Liver (tissue), 9 donors: ENCODE results near the gene EPHA6. TPM values are rescaled to one million over a fixed set of nuclear protein-coding genes. Genes with fewer than 3 reads are reported as not detected.

Experiments used
- DNase-seq: peaks from one replicate; pipeline ENCODE4 v3.0.0-alpha.2; 2017; ENCODE audit warnings: low spot score
- H3K27ac ChIP-seq, 2 donors: one replicate each; pipeline ENCODE4 v1.7.0; 2013; ENCODE audit warnings: inconsistent platforms in 2 of 2, low read length in 2 of 2, control low read depth in 1 of 2, low read depth in 1 of 2, mild to moderate bottlenecking in 1 of 2
- H3K27me3 ChIP-seq, 4 donors: one replicate each; pipeline versions ENCODE4 v1.6.1 to v1.7.0; 2013; ENCODE audit warnings: low read length in 3 of 4, inconsistent platforms in 1 of 4, mild to moderate bottlenecking in 1 of 4, moderate library complexity in 1 of 4; ENCODE audit not compliant: control insufficient read depth in 4 of 4, insufficient read depth in 4 of 4
- H3K36me3 ChIP-seq, 4 donors: one replicate each; pipeline versions ENCODE4 v1.6.1 to v1.7.0; 2013; ENCODE audit warnings: low read length in 3 of 4, mild to moderate bottlenecking in 3 of 4, low read depth in 1 of 4, moderate library complexity in 1 of 4; ENCODE audit not compliant: control insufficient read depth in 4 of 4, insufficient read depth in 3 of 4
- H3K4me1 ChIP-seq, 4 donors: one replicate each; pipeline versions ENCODE4 v1.6.1 to v1.7.0; 2013; ENCODE audit warnings: low read length in 3 of 4, mild to moderate bottlenecking in 3 of 4, moderate library complexity in 1 of 4; ENCODE audit not compliant: control insufficient read depth in 4 of 4, insufficient read depth in 4 of 4
- H3K4me3 ChIP-seq, 3 donors: one replicate each; pipeline versions ENCODE4 v1.6.1 to v1.7.0; 2013; ENCODE audit warnings: low read length in 3 of 3, control low read depth in 1 of 3, low read depth in 1 of 3, mild to moderate bottlenecking in 1 of 3
- H3K9ac ChIP-seq, 2 donors: one replicate each; pipeline ENCODE4 v1.7.0; 2013; ENCODE audit warnings: low read length in 2 of 2, mild to moderate bottlenecking in 2 of 2, moderate library complexity in 2 of 2, control low read depth in 1 of 2, low read depth in 1 of 2
- H3K9me3 ChIP-seq, 4 donors: one replicate each; pipeline versions ENCODE4 v1.6.1 to v1.7.0; 2013; ENCODE audit warnings: low read length in 3 of 4; ENCODE audit not compliant: control insufficient read depth in 4 of 4
- EGR1 ChIP-seq, 2 donors: IDR thresholded peaks; 2 replicates each; pipeline ENCODE4 v1.6.1; 2016 to 2018; ENCODE audit warnings: antibody characterized with exemption in 2 of 2, low read depth in 2 of 2
- FOXA1 ChIP-seq: IDR thresholded peaks from 2 replicates; pipeline ENCODE4 v1.6.1; 2016; ENCODE audit warnings: antibody characterized with exemption
- FOXA2 ChIP-seq: IDR thresholded peaks from 2 replicates; pipeline ENCODE4 v1.6.1; 2016; ENCODE audit warnings: antibody characterized with exemption
- GABPA ChIP-seq, 2 donors: IDR thresholded peaks in 1 of 2; conservative IDR thresholded peaks in 1 of 2; 2 replicates each; pipeline ENCODE4 v1.6.1; 2016; ENCODE audit warnings: antibody characterized with exemption in 2 of 2, mild to moderate bottlenecking in 1 of 2, moderate library complexity in 1 of 2
- HNF4A ChIP-seq, 2 donors: conservative IDR thresholded peaks; 2 replicates each; pipeline ENCODE4 v1.6.1; 2016; ENCODE audit warnings: antibody characterized with exemption in 2 of 2, mild to moderate bottlenecking in 2 of 2
- HNF4G ChIP-seq: IDR thresholded peaks from 2 replicates; pipeline ENCODE4 v1.6.1; 2016; ENCODE audit warnings: antibody characterized with exemption
- NR2F2 ChIP-seq: IDR thresholded peaks from 2 replicates; pipeline ENCODE4 v1.6.1; 2016; ENCODE audit warnings: antibody characterized with exemption
- RAD21 ChIP-seq, 2 donors: IDR thresholded peaks; 2 replicates each; pipeline ENCODE4 v1.6.1; 2016; ENCODE audit warnings: antibody characterized with exemption in 2 of 2, mild to moderate bottlenecking in 2 of 2
- RXRA ChIP-seq, 2 donors: IDR thresholded peaks; 2 replicates each; pipeline ENCODE4 v1.6.1; 2017 to 2018; ENCODE audit warnings: antibody characterized with exemption in 2 of 2, mild to moderate bottlenecking in 1 of 2
- SP1 ChIP-seq: IDR thresholded peaks from 2 replicates; pipeline ENCODE4 v1.6.1; 2018; ENCODE audit warnings: antibody characterized with exemption, mild to moderate bottlenecking
- TAF1 ChIP-seq: conservative IDR thresholded peaks from 2 replicates; pipeline ENCODE4 v1.6.1; 2016; ENCODE audit warnings: antibody characterized with exemption, mild to moderate bottlenecking
- YY1 ChIP-seq: IDR thresholded peaks from 2 replicates; pipeline ENCODE4 v1.6.1; 2016; ENCODE audit warnings: antibody characterized with exemption, mild to moderate bottlenecking
- WGBS: extraction: QIAGEN DNeasy Blood & Tissue Kit; methylation state at CpG from one replicate; pipeline ENCODE4 v1.1.7; 2013; 5-methylcytosine and 5-hydroxymethylcytosine counted together
- polyA plus RNA-seq, 2 donors: library from polyadenylated mRNA; stranded (reverse) in 1 of 2; unstranded in 1 of 2; fragments of 200-250 nt in 1 of 2; fragments of >200 nt in 1 of 2; fragmentation: Nextera tagmentation in 1 of 2; extraction: Ambion mirVana in 1 of 2; gene quantifications; one replicate each; pipeline versions ENCODE4 v1.2.1 to v1.2.3, GENCODE V29; 2013 to 2015
- total RNA-seq, 2 donors: library from RNA; depleted of rRNA; stranded (reverse); fragments of >200 nt; gene quantifications; one replicate each; pipeline ENCODE4 v1.2.3, GENCODE V29; 2014
- TF ChIP-seq, protein P1 (sequence below): IDR thresholded peaks from 2 replicates; pipeline ENCODE4 v1.6.1; 2016; ENCODE audit warnings: antibody characterized with exemption
- TF ChIP-seq, protein P2 (sequence below): fragments of 150-350 bp; IDR thresholded peaks from 2 replicates; pipeline ENCODE4 v1.5.1; 2017; ENCODE audit warnings: improper control_type of control experiment, low read depth, low read length; ENCODE audit not compliant: missing input control
- TF ChIP-seq, protein P3 (sequence below): IDR thresholded peaks from 2 replicates; pipeline ENCODE4 v1.6.1; 2016; ENCODE audit warnings: antibody characterized with exemption, mild to moderate bottlenecking
- TF ChIP-seq, protein P4 (sequence below): IDR thresholded peaks from 2 replicates; pipeline ENCODE4 v1.6.1; 2016; ENCODE audit warnings: antibody characterized with exemption
- TF ChIP-seq, protein P5 (sequence below): IDR thresholded peaks from 2 replicates; pipeline ENCODE4 v1.6.1; 2016; ENCODE audit warnings: antibody characterized with exemption
- donor health status: healthy.
- donor health status: healthy.
- donor health status: healthy.
- donor health status: healthy.
- donor health status: healthy.

The EPHA6 gene
- total and polyA plus RNA-seq, 4 donors = 0.05 to 0.17 (median 0.05) TPM; not detected in 1

DNA sequence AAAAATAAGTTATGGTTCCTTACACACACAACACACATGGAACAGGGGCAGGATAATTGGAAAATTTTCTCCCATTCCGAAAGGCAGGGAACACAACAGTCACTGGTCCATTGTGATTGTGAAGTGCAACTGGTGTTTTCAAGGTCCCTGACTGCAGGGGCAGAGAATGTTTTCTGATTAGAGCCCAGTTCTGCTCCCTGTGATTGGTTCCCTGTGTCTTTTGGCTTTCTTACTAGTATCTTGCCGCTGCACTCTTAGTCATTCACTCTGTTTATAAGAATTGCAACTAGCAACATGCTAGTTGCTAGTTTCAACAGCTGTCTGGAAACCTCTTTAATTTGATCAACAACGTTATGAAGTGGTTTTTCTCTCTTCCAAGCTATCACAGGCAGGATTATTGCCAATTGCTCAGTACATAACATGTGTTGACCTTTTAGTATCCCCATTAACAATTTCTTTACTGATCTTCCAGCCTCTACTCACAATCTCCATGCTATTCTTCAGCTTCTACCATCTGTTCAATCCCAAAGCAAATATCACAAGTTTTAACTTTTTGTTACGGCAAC is 177.5 kb downstream of the EPHA6 start:
- 54% methylated on average over 4 of the region's 4 CpGs for WGBS
- no peak for DNase-seq
- Histone ChIP-seq H3K27ac (no peak overlapping the region), H3K9me3 (peaks cover 0 to 1% (median 0%) of the 10 kb centered on the region in 4 donors), H3K36me3 (no peaks in the 10 kb centered on the region), H3K4me1 (no peaks in the 10 kb centered on the region), H3K27me3 (no peaks in the 10 kb centered on the region), H3K9ac (no peak overlapping the region), H3K4me3 (no peak overlapping the region)
- TF ChIP-seq EGR1 (IDR thresholded peaks at IDR 0.05; ENCODE audit: low read depth in 2 of 2) = no peak
- no peak for TF ChIP-seq HNF4A (conservative IDR thresholded peaks at IDR 0.05)
- TF ChIP-seq SP1 = no peak
- TF ChIP-seq YY1 = no peak
- TF ChIP-seq, protein P1, sequence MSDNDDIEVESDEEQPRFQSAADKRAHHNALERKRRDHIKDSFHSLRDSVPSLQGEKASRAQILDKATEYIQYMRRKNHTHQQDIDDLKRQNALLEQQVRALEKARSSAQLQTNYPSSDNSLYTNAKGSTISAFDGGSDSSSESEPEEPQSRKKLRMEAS = no peak
- TF ChIP-seq FOXA2 = no peak
- no peak for TF ChIP-seq RXRA (IDR thresholded peaks at IDR 0.05)
- TF ChIP-seq RAD21 (IDR thresholded peaks at IDR 0.05) = no peak
- TF ChIP-seq HNF4G = no peak
- TF ChIP-seq, protein P2, sequence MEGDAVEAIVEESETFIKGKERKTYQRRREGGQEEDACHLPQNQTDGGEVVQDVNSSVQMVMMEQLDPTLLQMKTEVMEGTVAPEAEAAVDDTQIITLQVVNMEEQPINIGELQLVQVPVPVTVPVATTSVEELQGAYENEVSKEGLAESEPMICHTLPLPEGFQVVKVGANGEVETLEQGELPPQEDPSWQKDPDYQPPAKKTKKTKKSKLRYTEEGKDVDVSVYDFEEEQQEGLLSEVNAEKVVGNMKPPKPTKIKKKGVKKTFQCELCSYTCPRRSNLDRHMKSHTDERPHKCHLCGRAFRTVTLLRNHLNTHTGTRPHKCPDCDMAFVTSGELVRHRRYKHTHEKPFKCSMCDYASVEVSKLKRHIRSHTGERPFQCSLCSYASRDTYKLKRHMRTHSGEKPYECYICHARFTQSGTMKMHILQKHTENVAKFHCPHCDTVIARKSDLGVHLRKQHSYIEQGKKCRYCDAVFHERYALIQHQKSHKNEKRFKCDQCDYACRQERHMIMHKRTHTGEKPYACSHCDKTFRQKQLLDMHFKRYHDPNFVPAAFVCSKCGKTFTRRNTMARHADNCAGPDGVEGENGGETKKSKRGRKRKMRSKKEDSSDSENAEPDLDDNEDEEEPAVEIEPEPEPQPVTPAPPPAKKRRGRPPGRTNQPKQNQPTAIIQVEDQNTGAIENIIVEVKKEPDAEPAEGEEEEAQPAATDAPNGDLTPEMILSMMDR = no peak
- TF ChIP-seq, protein P3, sequence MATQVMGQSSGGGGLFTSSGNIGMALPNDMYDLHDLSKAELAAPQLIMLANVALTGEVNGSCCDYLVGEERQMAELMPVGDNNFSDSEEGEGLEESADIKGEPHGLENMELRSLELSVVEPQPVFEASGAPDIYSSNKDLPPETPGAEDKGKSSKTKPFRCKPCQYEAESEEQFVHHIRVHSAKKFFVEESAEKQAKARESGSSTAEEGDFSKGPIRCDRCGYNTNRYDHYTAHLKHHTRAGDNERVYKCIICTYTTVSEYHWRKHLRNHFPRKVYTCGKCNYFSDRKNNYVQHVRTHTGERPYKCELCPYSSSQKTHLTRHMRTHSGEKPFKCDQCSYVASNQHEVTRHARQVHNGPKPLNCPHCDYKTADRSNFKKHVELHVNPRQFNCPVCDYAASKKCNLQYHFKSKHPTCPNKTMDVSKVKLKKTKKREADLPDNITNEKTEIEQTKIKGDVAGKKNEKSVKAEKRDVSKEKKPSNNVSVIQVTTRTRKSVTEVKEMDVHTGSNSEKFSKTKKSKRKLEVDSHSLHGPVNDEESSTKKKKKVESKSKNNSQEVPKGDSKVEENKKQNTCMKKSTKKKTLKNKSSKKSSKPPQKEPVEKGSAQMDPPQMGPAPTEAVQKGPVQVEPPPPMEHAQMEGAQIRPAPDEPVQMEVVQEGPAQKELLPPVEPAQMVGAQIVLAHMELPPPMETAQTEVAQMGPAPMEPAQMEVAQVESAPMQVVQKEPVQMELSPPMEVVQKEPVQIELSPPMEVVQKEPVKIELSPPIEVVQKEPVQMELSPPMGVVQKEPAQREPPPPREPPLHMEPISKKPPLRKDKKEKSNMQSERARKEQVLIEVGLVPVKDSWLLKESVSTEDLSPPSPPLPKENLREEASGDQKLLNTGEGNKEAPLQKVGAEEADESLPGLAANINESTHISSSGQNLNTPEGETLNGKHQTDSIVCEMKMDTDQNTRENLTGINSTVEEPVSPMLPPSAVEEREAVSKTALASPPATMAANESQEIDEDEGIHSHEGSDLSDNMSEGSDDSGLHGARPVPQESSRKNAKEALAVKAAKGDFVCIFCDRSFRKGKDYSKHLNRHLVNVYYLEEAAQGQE = no peak
- TF ChIP-seq, protein P4, sequence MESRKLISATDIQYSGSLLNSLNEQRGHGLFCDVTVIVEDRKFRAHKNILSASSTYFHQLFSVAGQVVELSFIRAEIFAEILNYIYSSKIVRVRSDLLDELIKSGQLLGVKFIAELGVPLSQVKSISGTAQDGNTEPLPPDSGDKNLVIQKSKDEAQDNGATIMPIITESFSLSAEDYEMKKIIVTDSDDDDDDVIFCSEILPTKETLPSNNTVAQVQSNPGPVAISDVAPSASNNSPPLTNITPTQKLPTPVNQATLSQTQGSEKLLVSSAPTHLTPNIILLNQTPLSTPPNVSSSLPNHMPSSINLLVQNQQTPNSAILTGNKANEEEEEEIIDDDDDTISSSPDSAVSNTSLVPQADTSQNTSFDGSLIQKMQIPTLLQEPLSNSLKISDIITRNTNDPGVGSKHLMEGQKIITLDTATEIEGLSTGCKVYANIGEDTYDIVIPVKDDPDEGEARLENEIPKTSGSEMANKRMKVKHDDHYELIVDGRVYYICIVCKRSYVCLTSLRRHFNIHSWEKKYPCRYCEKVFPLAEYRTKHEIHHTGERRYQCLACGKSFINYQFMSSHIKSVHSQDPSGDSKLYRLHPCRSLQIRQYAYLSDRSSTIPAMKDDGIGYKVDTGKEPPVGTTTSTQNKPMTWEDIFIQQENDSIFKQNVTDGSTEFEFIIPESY = no peak
- no peak for TF ChIP-seq TAF1
- TF ChIP-seq GABPA (IDR thresholded peaks at IDR 0.05 in 1 of 2, conservative IDR thresholded peaks at IDR 0.05 in 1 of 2) = no peak
- no peak for TF ChIP-seq NR2F2
- TF ChIP-seq, protein P5, sequence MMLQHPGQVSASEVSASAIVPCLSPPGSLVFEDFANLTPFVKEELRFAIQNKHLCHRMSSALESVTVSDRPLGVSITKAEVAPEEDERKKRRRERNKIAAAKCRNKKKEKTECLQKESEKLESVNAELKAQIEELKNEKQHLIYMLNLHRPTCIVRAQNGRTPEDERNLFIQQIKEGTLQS = no peak

DNA sequence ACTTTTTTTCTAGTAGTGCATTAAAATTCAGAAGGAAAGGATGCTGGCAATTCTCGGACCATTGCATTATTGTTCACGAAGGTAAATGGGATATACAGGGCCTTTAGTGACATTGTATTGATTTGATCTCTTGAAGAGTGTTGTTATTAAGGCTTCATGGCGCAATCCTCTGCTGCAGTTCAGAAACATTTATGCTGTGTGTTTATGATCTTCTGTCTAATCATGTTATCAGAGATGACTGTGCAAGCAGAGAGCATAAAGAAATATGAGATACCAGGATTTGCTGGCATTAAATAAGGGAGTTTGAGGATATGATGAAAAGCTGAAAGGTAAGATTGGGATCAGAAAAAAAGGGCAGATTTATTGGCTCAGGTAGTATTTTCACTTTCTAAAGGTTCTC is 180.6 kb downstream of the EPHA6 start:
- 83% methylated on average over 3 of the region's 3 CpGs for WGBS
- no peak for DNase-seq
- Histone ChIP-seq H3K4me1 (no peaks in the 10 kb centered on the region), H3K36me3 (no peaks in the 10 kb centered on the region), H3K9me3 (no peaks in the 10 kb centered on the region), H3K27me3 (no peaks in the 10 kb centered on the region), H3K27ac (no peak overlapping the region), H3K4me3 (no peak overlapping the region), H3K9ac (no peak overlapping the region)
- no peak for TF ChIP-seq GABPA (IDR thresholded peaks at IDR 0.05 in 1 of 2, conservative IDR thresholded peaks at IDR 0.05 in 1 of 2)
- no peak for TF ChIP-seq RAD21 (IDR thresholded peaks at IDR 0.05)
- TF ChIP-seq YY1 = no peak
- TF ChIP-seq RXRA (IDR thresholded peaks at IDR 0.05) = no peak
- TF ChIP-seq HNF4G = no peak
- TF ChIP-seq, protein P3 = no peak
- TF ChIP-seq SP1 = no peak
- no peak for TF ChIP-seq FOXA1
- TF ChIP-seq, protein P1 = no peak
- TF ChIP-seq, protein P5 = no peak
- TF ChIP-seq HNF4A (conservative IDR thresholded peaks at IDR 0.05) = no peak
- no peak for TF ChIP-seq FOXA2
